ENCODE results near the gene SLC35B3.

DNA sequence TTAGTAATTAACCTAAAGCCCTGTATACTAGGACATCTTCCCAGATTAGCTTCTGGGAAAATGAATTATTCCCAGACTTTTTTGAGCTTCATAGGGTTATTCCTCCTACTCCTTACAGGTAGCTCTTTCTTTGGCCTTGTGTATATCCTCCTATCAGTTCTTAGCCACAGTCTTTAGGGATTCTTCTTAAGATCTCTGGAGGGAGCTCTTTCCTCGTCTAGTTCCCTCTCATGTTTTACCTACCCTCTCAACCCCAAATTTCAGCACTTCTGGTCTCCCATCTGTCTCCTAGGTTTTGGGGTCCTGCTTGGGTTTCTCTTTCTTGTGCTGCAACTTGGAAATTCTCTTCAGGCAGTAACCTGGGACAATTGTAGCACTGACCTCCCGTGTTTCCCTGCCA lies 46.4 kb upstream of the SLC35B3 start:
- TF ChIP-seq, protein P1, sequence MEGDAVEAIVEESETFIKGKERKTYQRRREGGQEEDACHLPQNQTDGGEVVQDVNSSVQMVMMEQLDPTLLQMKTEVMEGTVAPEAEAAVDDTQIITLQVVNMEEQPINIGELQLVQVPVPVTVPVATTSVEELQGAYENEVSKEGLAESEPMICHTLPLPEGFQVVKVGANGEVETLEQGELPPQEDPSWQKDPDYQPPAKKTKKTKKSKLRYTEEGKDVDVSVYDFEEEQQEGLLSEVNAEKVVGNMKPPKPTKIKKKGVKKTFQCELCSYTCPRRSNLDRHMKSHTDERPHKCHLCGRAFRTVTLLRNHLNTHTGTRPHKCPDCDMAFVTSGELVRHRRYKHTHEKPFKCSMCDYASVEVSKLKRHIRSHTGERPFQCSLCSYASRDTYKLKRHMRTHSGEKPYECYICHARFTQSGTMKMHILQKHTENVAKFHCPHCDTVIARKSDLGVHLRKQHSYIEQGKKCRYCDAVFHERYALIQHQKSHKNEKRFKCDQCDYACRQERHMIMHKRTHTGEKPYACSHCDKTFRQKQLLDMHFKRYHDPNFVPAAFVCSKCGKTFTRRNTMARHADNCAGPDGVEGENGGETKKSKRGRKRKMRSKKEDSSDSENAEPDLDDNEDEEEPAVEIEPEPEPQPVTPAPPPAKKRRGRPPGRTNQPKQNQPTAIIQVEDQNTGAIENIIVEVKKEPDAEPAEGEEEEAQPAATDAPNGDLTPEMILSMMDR (conservative IDR thresholded peaks at IDR 0.05; ENCODE audit: low read depth, low read length): peak; percentile 74
- TF ChIP-seq EZH2 (IDR thresholded peaks at IDR 0.05; ENCODE audit: borderline replicate concordance, low read depth, low read length, poor library complexity, severe bottlenecking): no peak

Data from A673 (cell line).